ENCODE results near the gene TMEM53.

Gene TMEM53

DNA sequence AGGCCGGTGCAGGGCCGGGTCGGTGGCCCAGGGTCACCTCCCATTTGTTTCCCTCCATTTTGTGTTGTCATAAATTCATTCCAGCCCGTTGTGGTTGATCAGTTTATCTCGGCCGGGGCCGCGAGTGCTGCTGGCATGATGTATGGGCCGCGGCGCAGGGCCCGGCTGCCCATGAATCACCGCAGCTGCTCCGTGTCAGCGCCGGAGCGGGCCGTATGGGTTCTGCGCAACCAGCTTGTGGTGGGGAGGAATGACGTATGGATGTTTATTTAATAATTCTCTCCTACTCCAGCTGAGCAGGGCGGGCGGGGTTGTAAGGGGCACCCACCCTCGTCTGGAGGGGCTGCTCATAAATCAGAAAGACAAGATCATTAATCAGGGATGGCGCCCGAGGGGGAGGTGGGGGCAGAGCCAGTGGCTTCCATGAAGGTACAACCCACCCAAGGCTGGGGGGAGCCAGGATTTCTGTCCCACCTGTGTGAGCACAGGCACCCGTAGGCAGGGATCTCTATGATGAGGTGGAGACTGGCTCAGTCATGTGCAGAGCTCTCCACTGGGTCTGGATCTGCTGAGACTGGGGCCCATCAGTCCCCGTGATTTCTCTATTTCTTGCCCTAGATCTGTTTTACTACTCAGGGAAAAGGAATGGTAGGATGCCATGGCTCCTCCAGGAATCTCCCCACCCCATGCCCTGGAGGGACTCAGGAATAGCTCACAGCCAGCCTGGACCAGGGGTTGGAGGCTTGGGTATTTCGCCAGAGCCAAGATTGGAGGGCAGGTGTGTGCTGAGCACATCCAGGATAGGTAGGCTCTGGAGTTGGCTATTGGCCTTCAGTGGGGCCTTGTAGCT, 27.8 kb downstream of the TMEM53 start:
- DNase-seq (ENCODE audit: low spot score): no peak

- DNase-seq (ENCODE audit: low spot score): no peak
Measured at GRCh38 chr1:44645476-44646244, 28.6 kb downstream of the TMEM53 start.

DNA sequence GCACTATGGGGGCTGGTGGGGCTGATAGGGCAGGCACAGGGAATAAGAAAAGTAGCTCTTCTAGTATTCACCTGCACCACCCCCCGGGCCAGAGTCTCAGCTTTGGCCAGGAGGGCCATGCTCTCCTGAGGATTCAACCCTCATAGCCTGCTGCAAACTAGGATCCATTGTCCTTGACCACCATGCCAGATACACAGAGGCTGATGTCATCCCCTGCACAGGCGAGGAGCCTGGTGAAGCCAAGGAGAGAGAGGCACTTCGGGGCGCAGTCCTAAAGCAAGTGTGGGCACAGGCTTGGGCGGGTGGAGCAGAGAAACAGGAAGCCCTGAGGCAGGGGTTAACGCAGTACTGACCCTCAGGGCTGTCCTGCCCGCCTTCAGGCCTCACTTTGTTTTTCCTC, 29.5 kb downstream of the TMEM53 start:
- DNase-seq (ENCODE audit: low spot score): no peak

DNA sequence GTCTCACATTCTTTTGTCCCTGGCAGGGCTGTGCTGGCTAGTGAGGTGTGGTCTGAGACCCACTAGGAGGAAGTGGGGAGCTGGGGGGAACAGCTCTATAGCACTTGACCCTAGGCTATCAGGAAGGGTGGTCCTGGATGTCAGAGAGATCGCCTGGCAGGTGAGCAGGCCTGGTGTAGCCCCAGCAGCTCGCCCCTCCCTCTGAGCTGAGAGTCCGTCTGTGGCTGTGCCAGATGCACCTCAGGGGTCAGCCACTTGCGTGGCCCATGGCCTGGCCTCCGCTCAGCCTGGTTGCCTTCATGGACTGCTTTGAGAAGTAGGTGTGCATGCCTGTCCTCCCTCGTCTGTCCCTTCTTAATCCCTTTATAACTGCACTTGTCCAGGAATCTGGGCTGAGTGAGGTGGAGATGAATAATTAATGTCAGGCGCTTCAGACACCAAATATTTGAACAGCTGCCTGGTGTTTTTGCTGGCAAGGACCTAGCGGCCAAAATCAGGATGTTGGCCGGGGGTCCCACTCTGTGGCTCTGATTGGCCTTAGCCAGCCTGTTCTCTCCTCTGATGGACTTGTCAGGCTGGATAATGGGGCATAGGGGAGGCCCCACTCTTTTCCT, 30.5 kb downstream of the TMEM53 start:
- no peak for DNase-seq (ENCODE audit: low spot score)

DNA sequence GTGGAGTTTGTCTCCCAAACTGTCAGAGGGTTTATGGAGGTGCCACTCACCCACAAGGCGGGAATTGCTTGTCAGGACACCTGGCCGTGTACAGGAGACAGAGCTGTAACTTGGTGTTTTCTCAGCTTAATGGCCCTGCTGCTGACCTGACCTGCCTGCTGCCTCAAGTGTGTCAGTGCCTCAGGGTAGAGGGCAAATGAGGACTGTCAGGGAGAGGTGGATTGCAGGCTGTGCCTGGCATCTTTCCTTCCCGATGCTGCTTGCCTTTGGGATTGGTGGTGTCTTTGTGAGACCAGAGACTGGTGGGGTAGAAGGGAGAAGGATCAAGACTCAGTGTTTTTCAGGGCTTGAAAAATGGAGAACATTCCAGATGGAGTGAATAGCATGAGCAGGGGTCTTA, 31.4 kb downstream of the TMEM53 start:
- DNase-seq (ENCODE audit: low spot score): no peak

DNA sequence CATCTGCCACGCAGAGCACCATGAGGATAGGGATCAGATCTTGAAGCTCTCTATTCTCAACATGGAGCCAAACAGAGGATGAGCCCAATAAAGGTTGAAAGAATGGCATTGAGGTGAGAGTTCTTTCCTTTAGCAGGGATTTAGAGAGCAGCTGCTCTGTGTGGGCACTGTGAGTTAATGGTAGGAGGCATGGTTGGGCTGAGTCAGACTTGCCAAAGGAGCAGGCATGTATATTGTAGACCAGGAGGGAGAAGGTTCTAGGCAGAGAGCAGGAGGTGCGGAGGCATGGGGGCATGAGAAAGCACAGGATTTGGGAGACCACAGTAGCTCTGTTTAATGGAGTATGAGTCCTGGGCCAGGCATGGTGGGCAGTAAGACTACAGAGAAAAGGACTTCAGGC, 32.0 kb downstream of the TMEM53 start:
- DNase-seq (ENCODE audit: low spot score): no peak

- no peak for DNase-seq (ENCODE audit: low spot score)
Measured at GRCh38 chr1:44641126-44642102, 32.9 kb downstream of the TMEM53 start.

DNA sequence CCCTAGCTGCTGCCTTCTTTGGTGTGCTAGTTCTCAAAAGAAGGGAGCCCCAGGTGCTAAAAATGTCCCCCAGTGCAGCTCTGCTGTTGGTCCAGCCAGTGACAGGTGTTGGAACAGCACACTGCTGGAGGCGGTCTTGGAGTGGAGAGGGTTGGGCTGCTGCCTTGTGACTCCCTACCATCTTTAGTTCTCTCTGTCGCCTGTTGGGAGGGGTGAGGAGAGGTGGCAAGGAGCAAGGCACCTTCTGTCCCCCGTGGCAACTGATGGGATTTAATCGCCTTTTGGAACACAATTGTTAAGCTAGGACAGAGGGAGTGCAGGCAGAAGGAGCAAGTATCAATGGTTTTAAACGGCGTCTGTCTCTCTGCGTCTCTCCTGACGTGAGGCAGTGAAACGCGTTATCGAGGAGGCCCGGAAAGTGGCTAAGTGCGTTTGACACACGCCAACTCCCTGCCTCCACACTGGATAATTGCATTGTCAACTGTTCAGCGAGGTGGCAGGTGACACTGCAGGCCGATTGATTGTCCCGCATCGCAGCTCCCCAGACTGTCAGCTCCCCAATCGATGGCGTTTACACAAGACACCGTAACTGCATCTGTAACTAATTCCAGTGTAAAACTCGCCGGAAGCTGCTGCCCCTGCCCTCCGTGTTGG, 34.0 kb downstream of the TMEM53 start:
- no peak for DNase-seq (ENCODE audit: low spot score)

DNA sequence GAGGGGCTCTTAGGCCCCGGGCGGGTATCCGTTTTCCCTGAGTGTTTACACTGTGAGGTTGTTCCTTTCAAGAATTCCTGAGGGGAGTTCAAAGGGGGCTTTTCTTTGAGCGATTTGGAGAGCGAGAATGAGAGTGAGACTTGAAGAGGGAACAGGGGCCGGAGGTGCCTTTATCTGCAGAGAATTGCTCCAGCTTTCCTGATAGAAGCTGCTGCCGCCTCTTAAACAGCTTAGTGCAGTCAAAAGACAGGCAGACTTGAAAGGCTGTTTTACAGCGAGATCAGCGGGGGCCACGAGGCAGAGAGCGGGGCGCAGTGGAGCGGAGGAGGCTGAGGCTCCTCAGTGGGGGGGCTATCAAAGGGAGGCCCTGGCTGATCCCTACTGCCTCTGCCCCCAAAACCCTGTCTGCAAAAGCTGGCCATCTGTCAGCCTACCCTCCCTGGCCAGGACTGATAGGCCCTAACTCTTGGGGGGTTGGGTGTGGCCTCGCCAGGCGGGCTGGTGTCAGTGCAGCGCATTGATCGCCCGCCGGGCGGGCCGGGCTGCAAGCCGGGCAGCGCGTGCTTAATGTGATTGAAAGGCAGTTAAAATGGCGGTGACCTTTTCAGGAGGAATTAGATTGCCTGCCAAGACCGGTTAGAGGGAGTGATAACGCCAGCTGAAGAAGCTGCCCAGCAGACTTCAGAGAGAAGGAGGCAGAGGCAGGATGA, 36.4 kb downstream of the TMEM53 start:
- DNase-seq (ENCODE audit: low spot score): peak; percentile 95

DNA sequence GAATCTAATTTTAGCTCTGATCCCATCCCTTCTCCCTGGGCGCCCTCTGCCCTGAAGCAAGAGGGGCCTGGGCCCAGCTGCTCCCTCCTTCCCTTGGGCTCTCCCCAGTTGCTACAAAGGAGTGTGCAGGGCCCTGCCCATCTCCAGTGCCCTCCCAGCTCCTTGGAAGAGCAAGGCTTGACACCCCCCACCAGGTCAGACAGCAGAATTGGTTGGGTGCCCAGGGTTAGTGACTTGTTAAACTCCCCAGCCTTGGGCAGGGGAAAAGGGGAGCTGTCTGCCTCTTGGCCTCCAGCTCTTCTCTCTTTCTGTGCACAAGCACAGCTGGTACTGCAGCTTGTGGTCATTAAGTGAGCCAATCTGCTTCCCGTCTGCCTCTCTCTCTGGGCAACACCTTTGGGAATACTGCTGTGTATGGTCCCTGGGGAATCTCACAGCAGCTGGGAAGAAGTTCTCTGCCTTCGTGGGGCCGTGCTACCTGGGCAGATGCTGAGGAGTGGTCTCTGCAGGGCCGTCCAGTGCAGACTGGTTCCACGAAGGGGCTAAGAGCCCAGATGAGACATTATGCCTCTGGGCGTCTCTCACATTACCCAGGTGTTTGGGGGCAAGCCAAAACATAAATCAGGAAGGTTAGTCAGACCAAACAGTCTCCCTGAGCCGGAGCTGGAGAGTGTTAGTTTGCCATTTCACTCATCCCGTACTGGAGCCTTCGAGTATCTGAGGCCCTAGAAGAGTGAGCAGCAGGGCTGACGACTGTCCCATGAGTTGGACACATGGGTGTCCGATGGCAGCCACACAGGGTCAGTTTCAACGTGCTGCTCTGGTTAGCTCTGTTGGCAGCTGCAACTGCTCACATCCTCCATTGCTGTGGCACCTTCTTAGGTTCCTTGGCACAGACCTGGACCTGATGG, 37.3 kb downstream of the TMEM53 start:
- DNase-seq (ENCODE audit: low spot score): peak; percentile 71

DNA sequence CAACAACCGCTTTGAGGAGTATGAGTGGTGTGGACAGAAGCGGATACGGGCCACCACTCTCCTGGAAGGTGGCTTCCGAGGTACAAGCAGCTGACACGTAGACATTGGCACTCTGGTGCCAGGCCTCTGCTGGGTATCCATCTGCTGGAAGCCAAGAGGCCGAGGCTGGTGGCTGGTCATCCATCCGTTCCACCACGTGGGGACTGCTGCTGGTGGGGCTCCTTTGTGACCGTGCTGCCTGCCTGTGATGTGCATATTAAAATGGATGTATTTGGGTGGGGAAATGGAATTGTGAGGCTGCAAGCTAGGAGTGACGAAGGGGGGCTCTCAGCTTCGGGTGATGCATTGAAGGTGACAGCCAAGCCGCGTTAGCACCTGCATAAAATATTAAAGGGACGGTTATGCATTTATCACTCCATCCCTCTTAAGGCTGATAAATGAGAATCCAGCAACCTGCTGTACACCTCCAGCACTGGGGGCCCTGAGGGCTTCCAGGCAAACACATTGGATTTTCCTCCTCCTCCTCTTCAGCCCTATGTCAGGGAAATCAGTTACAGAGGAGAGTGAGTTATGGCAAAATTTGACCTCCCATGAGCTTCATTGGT, 38.1 kb downstream of the TMEM53 start:
- DNase-seq (ENCODE audit: low spot score): no peak

DNA sequence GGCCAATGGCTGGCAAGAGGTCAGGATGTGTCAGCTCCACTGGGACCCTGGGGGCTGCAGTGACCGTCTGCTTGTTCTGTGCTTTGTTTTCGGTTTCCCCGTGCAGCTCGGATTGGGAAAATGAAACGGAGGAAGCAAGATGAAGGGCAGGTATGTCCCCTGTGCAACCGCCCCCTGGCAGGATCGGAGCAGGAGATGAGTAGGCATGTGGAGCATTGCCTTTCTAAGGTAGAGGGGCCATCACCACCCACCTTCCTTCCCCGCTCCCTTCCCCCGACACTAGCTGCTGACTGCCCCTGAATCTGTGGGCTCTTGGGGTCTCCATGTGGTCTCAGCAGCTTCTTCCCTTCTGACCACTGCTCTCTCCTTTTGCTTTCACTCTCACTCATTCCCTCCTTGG, 38.8 kb downstream of the TMEM53 start:
- no peak for DNase-seq (ENCODE audit: low spot score)

GRCh38 chr1:44634606-44635189, 39.6 kb downstream of the TMEM53 start:
- no peak for DNase-seq (ENCODE audit: low spot score)

DNA sequence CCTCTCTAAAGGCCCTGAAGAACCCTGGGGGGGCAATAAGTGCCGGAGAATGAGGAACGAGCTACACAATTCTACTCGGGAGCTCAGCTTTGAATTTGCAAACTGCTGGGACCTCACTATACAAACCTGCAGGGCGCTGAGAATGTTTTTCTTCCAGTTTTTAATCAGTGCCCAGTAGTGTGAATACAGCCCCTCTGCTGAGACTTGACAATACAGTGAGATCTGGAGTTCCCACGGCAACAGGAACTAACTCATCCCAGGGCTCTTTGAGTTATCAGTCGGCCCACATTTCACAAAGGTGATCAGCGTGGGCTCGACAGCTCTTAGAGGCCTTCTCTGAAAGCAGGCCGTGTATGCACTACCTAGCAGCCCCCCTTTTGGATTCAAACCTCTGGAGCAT, 41.7 kb downstream of the TMEM53 start:
- peak; percentile 75 for DNase-seq (ENCODE audit: low spot score)

DNA sequence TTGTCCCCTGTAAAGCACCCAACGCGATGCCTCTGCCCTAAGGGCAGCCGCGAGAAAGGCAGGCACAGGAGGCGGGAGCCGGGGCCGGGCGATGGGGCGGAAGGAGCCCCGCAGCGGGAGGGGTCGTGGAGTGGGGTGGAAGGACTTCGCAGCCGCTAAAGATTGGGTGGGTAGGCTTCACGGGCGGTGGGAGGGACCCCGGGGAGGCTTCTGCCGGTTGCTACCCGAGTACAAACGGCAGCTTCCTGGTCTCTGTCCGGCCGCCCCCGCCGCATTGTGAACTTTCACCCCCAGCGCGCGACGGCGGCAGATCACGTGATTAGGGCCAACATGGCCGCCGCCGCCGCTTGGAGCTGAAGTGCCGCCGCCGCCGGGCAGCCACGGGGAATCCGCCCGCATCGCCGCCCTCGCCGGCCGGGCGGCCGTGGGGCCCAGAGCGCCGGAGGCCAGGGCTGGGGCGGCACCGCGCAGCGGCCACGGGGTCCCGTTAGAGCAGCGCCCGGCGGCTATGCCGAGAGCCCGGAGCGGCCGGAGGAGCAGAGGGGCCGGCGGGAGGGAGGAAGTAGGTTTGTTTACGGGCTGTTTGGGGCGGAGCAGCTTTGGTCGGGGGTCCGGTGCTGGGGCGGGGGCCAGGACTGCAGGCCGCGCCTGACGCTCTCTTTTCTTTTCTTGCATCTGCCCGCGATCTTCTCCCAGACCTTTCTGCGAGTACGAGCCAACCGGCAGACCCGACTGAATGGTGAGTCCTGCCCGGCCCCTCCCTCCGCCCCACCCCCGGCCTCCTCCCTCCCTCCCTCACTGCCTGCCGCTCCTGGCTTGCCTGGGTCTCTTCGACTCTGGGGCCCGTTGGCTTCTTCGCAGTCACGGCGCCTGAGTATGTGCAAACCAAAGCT, 42.4 kb downstream of the TMEM53 start:
- peak; percentile 85 for DNase-seq (ENCODE audit: low spot score)

GRCh38 chr1:44631333-44631646, 43.0 kb downstream of the TMEM53 start:
- DNase-seq (ENCODE audit: low spot score): peak; percentile 54

DNA sequence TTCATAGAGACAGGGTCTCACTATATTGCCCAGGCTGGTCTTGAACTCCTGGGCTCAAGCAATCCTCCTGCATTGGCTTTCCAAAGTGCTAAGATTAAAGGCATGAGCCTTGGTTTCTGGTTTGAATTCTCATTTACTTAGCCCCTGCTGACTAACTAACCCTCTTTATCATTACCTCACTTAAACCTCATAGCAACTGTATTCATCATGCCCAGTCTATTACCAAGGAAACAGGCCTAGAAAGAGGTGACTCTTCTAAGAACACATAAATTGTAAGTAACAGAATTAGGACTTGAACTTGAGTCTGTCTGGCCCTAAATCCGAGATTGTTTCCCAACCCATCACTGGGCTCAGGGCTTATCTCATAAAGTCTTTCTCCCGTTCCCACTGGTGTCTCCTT, 44.2 kb downstream of the TMEM53 start:
- DNase-seq (ENCODE audit: low spot score): no peak
